Measurements from ENCODE around the gene STYK1.
"Not testable (repeated sequence)": the region's sequence is repeated elsewhere in the genome, so short reads cannot be mapped to it uniquely, and the experiment has no call there.

DNA sequence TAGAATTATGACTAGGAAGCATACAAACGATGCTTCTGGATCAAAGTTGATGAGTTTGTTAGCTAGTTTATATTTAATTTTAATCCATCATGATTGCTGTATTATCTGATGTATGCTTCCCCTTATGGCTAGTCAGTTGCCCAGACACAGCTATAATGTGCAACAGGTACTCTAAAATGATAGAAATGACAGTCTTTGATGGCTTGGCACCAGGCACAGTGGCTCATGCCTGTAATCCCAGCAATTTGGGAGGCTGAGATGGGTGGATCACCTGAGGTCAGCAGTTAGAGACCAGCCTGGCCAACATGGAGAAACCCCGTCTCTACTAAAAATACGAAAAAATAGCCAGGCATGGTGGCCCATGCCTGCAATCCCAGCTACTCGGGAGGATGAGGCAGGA, 62.6 kb downstream of the STYK1 start:
- not testable (repeated sequence) for TF ChIP-seq EP300 (IDR thresholded peaks at IDR 0.05); CTCF (IDR thresholded peaks at IDR 0.05); POLR2AphosphoS5 (IDR thresholded peaks at IDR 0.05); POLR2A (IDR thresholded peaks at IDR 0.05; ENCODE audit: low read depth)

Data from esophagus muscularis mucosa (tissue), 4 donors.